GM11168 (cell line): ENCODE results near the gene CPNE2.
"Not testable (repeated sequence)": the region's sequence is repeated elsewhere in the genome, so short reads cannot be mapped to it uniquely, and the experiment has no call there.

Experiments used
- in situ Hi-C: fragments of 300-500 bp; cut with MboI; formaldehyde crosslinking; loops from one replicate; pipeline ENCODE4 v1.12.0; 2022; ENCODE audit warnings: low sequenced_read_pairs; ENCODE audit not compliant: unreplicated experiment

The CPNE2 gene

DNA sequence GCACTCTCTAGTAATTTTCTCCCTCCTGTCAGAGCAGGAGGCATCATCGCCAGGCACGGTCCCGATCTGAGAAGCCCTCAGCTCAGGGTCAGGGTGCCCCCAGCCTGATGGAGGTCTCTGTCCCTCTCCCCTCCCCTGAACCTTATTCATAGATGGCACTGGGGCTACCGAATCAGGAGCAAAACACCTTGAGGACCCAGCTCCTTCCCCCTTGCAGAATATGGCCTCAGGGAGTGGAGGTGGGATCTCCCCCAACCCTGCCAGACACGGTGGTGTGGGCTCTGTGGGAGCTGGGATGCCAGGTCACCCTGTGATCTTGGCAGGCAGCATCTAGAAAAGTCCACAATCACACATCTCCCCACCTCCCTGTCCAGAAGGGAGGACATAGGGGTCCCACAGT is 2.5 kb downstream of the CPNE2 start:
- in situ Hi-C loops = loop anchor here (5.0 kb wide), 1 partner anchor 62 kb away; no protein-coding TSS in a partner anchor

DNA sequence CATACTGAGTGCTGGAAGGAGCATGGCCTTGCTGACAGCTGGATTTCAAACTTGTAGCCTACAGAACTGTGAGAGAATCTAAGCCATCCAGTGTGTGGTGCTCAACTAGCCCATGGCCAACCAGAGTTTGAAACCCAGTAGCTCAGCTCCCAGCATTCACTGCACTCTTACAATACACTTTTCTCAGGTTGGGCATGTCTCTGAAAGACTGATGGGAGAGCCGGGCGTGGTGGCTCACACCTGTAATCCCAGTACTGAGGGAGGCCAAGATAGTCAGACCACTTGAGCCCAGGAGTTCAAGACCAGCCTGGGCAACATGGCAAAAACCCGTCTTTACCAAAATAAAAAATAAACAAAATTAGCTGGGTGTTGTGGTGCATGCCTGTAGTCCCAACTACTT is 3.8 kb downstream of the CPNE2 start:
- in situ Hi-C loops = no loop called here

DNA sequence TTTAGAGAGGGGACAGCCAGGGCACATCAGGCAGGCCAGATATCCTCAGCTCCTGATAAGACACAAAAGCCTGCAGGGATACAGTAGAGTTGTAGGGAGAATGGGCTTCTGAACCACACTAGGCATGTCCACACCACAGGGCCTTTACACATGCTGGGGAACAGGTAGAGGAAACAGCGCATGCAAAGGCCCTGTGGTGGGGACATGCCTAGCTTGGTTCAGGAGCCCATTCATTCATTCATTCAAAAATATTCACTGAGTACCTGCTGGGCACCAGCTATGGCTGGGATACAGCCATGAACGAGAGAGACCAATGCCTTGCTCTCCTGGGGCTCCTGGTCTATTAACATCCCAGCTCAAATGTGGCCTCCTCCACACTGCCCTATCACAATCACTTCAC is 4.4 kb downstream of the CPNE2 start:
- in situ Hi-C loops = no loop called here

DNA sequence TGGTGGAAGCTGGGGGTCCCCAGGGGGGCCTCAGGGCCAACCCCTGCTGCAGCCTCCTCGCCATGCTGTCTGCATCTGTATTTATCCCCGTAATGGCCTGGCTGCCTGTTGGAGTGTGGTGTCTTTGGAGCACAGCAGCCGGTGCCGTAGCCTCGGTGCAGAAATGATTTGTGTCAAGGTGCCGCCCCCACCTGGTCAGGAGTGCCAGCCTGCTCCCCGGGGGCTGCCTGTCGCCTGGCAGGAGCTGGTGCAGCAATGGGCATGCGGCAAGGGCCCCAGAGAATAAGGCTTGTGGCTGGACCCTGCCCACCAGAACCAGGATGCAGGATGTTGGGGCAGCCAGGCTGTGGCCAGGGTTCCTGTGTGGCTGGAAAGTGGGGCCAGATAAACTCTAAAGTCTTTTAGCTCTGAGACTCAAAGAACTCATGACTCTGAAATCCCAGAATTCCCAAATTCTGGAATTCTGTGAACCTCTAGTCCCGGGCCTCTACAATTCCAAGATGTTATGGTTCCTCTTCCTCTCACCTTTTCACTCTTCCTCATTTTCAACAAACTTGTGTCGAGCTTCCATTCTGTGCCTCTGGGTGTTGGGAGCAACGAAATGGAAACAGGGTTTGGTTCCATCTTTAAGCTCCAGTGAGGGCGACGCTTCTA is 5.9 kb downstream of the CPNE2 start:
- in situ Hi-C loops = no loop called here

- in situ Hi-C loops = not testable (repeated sequence)
Measured at GRCh38 chr16:57099965-57100364, 7.6 kb downstream of the CPNE2 start.

DNA sequence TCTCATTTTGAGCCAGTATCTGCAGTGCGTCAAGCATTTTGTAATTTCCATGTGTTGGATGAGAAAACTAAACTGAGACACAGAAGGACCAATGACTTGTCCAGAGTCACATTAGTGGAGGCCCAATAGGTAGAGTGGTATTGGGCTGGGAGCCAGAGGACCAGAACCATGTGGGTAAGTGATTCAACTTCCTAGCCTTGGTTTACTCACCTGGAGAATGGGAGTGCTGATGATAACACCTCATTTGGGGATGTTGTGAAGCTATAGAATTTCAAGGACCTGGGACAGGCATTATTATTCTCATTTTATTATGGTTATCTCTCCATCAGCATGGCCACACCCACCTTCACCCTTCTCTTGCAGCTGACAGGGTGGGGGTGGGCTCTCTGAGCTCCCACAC is 8.1 kb downstream of the CPNE2 start:
- in situ Hi-C loops = no loop called here

DNA sequence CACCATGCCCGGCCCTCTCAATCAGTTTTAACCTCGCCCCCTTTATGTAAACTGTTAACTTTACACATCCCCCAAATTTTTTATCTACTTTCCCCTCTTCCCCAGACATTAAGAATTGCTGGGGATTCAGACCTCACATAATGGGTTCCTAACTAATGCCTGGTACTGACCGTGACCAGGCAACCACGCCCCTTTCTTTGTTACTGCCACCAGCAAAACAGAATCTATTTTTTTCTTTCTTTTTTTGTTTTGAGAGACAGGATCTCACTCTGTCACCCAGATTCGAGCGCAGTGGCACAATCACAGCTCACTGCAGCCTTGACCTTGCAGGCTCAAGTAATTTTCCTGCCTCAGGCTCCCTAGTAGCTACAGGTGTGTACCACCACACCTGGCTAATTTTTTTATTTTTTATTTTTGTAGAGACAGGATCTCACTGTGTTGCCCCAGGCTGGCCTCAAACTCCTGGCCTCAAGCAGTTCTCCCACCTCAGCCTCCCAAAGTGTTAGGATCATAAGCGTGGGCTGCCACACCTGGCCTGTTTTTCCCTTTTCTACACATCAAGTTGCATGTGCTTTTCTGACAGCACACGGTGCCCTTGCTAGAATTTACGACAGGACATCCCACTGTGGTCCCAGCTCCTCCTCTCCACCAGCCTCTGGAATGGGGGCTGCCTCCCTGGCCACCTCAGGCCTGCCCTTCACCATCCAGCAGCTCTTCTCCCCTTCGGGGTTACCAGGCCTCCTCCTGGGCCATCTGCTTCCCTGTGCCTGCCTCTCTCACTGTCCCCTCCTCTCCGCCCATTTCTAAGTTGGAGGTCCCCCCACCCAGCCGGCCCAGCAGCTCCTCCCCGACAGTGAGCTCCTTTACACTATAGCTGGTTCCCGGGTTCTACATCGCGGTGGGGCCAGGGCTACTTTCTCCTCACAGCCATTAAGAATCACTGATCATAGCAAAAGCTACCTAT is 10.8 kb downstream of the CPNE2 start:
- in situ Hi-C loops = no loop called here

- in situ Hi-C loops = no loop called here
Measured at GRCh38 chr16:57104706-57105105, 12.3 kb downstream of the CPNE2 start.

GRCh38 chr16:57105184-57105583 is 12.8 kb downstream of the CPNE2 start:
- in situ Hi-C loops = no loop called here

DNA sequence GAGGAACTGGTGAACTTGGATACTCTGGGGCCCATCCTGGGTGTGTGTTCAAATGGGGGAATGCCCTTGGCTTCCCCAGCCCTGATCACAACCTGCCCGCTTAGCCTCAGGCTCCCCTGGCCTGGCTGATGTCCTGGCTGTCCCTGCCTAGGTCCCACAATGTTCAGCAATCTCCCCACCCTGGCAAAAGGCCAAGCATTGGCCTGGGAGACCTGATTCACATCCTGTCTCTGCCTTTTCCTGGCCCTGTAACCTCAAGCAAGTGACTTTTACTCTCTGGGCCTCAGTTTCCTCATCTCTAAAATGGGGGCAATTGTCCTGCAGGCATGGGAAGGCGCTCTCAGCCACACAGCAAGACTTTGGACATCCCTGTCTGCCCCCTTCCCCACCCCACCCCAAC is 14.4 kb downstream of the CPNE2 start:
- in situ Hi-C loops = no loop called here

- in situ Hi-C loops = no loop called here
Measured at GRCh38 chr16:57107321-57107922, 15.0 kb downstream of the CPNE2 start.

DNA sequence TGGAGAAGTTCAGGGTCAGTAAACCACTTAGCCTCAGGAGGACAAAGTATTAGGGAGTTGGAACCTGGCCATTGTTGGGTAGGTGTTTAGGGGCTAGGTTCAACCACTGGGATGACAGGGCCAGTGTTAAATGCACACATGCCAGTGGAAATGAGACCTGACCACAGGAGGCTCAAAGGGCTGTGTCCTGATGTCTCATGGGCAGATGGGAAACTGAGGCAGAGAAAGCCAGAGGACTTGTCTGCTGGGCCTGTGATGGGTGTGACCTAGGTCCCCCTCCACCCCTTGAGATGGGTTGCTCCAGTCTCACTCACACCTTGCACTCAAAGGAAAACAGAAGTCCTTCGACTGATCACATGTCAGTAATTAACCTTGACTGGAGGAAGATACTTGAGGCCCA is 16.0 kb downstream of the CPNE2 start:
- in situ Hi-C loops = no loop called here

DNA sequence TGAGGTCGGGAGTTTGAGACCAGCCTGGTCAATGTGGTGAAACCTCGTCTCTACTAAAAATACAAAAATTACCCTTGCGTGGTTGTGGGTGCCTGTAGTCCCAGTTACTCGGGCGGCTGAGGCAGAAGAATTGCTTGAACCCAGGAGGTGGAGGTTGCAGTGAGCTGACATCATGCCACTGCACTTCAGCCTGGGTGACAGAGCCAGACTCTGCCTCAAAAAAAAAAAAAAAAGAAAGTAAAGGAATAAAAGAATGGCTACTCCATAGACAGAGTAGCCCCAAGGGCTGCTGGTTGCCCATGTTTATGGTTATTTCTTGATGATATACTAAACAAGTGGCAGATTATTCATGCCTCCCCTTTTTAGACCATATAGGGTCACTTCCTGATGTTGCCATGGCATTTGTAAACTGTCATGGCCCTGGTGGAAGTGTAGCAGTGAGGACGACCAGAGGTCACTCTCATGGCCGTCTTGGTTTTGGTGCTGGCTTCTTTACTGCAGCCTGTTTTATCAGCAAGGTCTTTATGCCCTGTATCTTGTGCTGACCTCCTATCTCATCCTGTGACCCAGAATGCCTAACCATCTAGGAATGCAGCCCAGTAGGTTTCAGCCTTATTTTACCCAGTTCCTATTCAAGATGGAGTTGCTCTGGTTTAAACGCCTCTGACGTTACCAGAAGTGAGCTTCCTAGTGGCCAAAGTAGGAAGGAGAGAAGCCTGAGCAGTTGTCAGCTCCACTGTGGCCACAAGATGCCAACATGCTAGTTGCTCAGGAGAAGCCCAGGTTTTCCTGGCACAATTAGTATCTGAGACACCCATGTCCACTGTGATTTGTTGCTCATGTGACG is 17.1 kb downstream of the CPNE2 start:
- in situ Hi-C loops = not testable (repeated sequence)

DNA sequence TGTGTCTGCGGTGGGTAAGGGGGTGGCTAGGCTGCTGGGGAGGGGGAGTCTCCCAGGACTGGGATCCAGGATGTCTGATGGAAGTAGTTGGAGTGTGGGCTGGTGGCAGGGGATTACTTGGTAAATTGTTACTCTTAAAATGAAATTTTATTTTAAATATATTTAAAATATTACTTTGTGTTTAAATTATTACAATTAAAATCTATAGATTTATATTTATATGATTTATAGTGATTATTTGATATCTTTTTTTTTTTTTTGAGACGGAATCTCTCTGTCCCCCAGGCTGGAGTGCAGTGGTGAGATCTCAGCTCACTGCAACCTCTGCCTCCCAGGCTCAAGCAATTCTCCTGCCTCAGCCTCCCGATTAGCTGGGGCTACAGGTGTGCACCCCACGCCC is 18.6 kb downstream of the CPNE2 start:
- in situ Hi-C loops = no loop called here

DNA sequence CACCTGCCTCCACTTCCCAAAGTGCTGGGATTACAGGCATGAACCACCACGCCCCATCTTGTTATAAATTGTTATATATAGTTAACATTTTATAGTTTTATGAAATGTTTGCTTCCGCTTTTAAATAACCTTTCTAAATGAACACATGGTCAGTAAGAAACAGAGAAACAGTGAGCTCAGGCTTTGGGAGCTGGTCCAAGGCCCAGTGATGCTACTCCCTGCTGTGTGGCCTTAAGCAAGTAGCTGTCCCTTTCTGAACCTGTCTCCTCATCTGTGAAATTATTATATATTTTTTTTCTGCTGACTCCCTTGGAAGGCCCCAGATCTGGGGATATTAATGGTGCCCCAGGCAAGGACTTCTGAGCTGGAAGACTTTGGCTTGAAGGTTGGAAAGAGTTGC is 19.0 kb downstream of the CPNE2 start:
- in situ Hi-C loops = no loop called here

GRCh38 chr16:57112403-57113041 is 20.1 kb downstream of the CPNE2 start:
- in situ Hi-C loops = no loop called here

GRCh38 chr16:57113042-57113453 is 20.7 kb downstream of the CPNE2 start:
- in situ Hi-C loops = no loop called here

- in situ Hi-C loops = no loop called here
Measured at GRCh38 chr16:57113664-57114063, 21.3 kb downstream of the CPNE2 start.

- in situ Hi-C loops = no loop called here
Measured at GRCh38 chr16:57115168-57115513, 22.8 kb downstream of the CPNE2 start.
